Cardiac septum (tissue), 1 donor: ENCODE measurements around the gene CCDC188. TPM values are rescaled to one million over a fixed set of nuclear protein-coding genes. Genes with fewer than 3 reads are reported as not detected.

ENCODE experiments used
- DNase-seq: peaks from one replicate; pipeline ENCODE4 v3.0.0-alpha.2; 2020; ENCODE audit warnings: low spot score
- intact Hi-C: fragments of 100-400 bp; cut with DNase I; formaldehyde crosslinking; loops from one replicate; pipeline ENCODE4 v1.14.0; 2022
- total RNA-seq: library from RNA; stranded (reverse); fragmentation: NEBNext Ultra II Directional; extraction: Animal tissue kit (Norgen Biotek cat#: 25700); gene quantifications from one replicate; pipeline ENCODE4 v1.2.1, GENCODE V29; 2021
- donor health status: DM: no; HTN: no; CAD: no.

CCDC188 gene
- total RNA-seq, 1 donor from 2014 or later, result 0.67 TPM

- intact Hi-C loops, result no loop called here
- DNase-seq, result no peak
Observed at GRCh38 chr22:20186183-20186870, 35.5 kb upstream of the CCDC188 start.

- DNase-seq, result no peak
- intact Hi-C loops, result no loop called here
Observed at GRCh38 chr22:20185750-20186149, 34.9 kb upstream of the CCDC188 start.

GRCh38 chr22:20184501-20185165, 33.8 kb upstream of the CCDC188 start:
- intact Hi-C loops, result no loop called here
- no peak for DNase-seq

- DNase-seq, result no peak
- intact Hi-C loops, result no loop called here
Observed at GRCh38 chr22:20183823-20184222, 33.0 kb upstream of the CCDC188 start.

GRCh38 chr22:20183101-20183500, 32.2 kb upstream of the CCDC188 start:
- intact Hi-C loops, result no loop called here
- DNase-seq, result no peak

- intact Hi-C loops, result no loop called here
- no peak for DNase-seq
Observed at GRCh38 chr22:20182365-20182764, 31.5 kb upstream of the CCDC188 start.

- DNase-seq, result no peak
- intact Hi-C loops, result no loop called here
Observed at GRCh38 chr22:20181884-20182236, 31.0 kb upstream of the CCDC188 start.

GRCh38 chr22:20181194-20181883, 30.5 kb upstream of the CCDC188 start:
- no peak for DNase-seq
- intact Hi-C loops, result no loop called here

GRCh38 chr22:20180640-20181039, 29.8 kb upstream of the CCDC188 start:
- intact Hi-C loops, result no loop called here
- no peak for DNase-seq

- intact Hi-C loops, result no loop called here
- DNase-seq, result no peak
Observed at GRCh38 chr22:20180245-20180630, 29.4 kb upstream of the CCDC188 start.

- intact Hi-C loops, result loop anchor here (5.0 kb wide), 1 partner anchor 78 kb away; no protein-coding TSS in a partner anchor
- no peak for DNase-seq
Observed at GRCh38 chr22:20179455-20180244, 28.8 kb upstream of the CCDC188 start.

GRCh38 chr22:20178915-20179227, 28.0 kb upstream of the CCDC188 start:
- intact Hi-C loops, result loop anchor here (5.0 kb wide), 1 partner anchor 78 kb away; no protein-coding TSS in a partner anchor

GRCh38 chr22:20178075-20178914, 27.4 kb upstream of the CCDC188 start:
- intact Hi-C loops, result loop anchor here (5.0 kb wide), 1 partner anchor 79 kb away; no protein-coding TSS in a partner anchor
- no peak for DNase-seq

More at GRCh38 chr22:20178915-20179227, 28.0 kb upstream of the CCDC188 start:
- no peak for DNase-seq

- DNase-seq, result no peak
- intact Hi-C loops, result loop anchor here (5.0 kb wide), 1 partner anchor 80 kb away; no protein-coding TSS in a partner anchor
Observed at GRCh38 chr22:20177217-20177911, 26.5 kb upstream of the CCDC188 start.

- no peak for DNase-seq
- intact Hi-C loops, result loop anchor here (5.0 kb wide), 1 partner anchor 81 kb away; no protein-coding TSS in a partner anchor
Observed at GRCh38 chr22:20176421-20177085, 25.7 kb upstream of the CCDC188 start.

- no peak for DNase-seq
- intact Hi-C loops, result loop anchor here (5.0 kb wide), 1 partner anchor 82 kb away; no protein-coding TSS in a partner anchor
Observed at GRCh38 chr22:20175597-20175900, 24.7 kb upstream of the CCDC188 start.

GRCh38 chr22:20174785-20175596, 24.1 kb upstream of the CCDC188 start:
- DNase-seq, result no peak
- intact Hi-C loops, result loop anchor here (5.0 kb wide), 1 partner anchor 82 kb away; no protein-coding TSS in a partner anchor
